ENCODE results near the gene SMNDC1.
A peak's percentile ranks its signal among the peaks of the same experiment; 100 is the strongest.

SMNDC1 gene

DNA sequence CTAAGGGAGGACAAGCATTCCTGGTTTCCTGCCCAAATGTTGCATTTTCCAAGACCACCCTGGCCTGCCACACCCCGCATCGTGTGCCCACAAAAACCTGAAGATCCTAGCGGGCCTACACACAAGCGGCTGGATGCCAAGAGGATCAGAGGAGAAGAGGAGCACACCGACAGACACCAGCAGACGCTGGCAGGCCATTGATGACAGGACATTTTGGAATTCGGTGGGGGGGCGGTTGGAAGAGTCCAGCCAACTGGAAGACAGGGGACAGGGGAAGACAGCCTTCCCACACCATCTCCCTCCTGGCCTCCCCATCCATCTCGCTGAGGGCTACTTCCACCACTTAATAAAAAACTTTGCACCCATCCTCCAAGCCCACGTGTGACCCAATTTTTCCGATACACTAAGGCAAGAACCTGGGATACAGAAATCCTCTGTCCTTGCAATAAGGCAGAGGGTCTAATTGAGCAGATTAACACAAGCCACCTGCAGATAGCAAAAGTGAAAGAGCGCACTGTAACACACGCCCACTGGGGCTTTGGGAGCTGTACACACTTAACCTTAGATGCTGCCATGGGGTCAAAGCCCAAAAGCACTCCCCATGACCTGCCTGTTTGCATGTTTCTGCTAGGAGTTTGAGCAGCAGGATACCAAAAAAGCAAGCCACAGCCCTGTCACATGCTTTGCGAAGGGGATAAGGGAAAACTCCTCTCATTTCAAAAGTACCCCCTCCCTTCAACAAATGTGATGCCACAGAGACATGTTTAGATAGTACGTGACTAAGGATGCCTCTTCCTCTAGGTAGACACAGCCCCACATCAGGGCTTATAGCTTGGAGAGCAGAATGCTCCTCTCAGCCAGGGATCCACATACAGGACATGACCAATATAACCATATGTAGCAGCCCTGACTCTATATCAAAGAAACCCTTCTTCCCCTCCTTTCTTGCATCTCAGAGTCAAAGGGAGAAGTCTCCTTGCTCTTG, 13.4 kb upstream of the SMNDC1 start:
- Histone ChIP-seq H4K20me1 (ENCODE audit: insufficient read depth, low read length) (no peaks in the 10 kb centered on the region), H3K9ac (ENCODE audit: low read length) (peak overlapping the region; percentile 3; the same call in 1 of the 2 replicates), H3K4me3 (ENCODE audit: low read depth, low read length, poor library complexity, severe bottlenecking) (no peak overlapping the region), H3K36me3 (ENCODE audit: insufficient read depth, low read length) (no peaks in the 10 kb centered on the region; the same call in 1 of the 2 replicates), H3K9me3 (ENCODE audit: low read length) (no peaks in the 10 kb centered on the region), H3K9me2 (ENCODE audit: low read depth, low read length) (no peaks in the 10 kb centered on the region), H3K27me3 (ENCODE audit: insufficient read depth, low read length) (no peaks in the 10 kb centered on the region), H3K4me1 (ENCODE audit: insufficient read depth, low read length, severe bottlenecking) (peaks cover 12% of the 10 kb centered on the region), H3F3A (ENCODE audit: insufficient read depth, low read length) (no peaks in the 10 kb centered on the region), H2AFZ (ENCODE audit: low read length) (peak overlapping the region; percentile 78), H3K27ac (ENCODE audit: low read depth, low read length, poor library complexity, severe bottlenecking) (no peak overlapping the region), H3K79me2 (ENCODE audit: insufficient read depth, low read length) (no peaks in the 10 kb centered on the region), H3K4me2 (ENCODE audit: low read length) (peak overlapping the region; percentile 37; the same call in 1 of the 2 replicates)
- TF ChIP-seq EZH2 (IDR thresholded peaks at IDR 0.05; ENCODE audit: borderline replicate concordance, low read length), result no peak
- TF ChIP-seq, protein P1, sequence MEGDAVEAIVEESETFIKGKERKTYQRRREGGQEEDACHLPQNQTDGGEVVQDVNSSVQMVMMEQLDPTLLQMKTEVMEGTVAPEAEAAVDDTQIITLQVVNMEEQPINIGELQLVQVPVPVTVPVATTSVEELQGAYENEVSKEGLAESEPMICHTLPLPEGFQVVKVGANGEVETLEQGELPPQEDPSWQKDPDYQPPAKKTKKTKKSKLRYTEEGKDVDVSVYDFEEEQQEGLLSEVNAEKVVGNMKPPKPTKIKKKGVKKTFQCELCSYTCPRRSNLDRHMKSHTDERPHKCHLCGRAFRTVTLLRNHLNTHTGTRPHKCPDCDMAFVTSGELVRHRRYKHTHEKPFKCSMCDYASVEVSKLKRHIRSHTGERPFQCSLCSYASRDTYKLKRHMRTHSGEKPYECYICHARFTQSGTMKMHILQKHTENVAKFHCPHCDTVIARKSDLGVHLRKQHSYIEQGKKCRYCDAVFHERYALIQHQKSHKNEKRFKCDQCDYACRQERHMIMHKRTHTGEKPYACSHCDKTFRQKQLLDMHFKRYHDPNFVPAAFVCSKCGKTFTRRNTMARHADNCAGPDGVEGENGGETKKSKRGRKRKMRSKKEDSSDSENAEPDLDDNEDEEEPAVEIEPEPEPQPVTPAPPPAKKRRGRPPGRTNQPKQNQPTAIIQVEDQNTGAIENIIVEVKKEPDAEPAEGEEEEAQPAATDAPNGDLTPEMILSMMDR (IDR thresholded peaks at IDR 0.05; ENCODE audit: low read length), result no peak

DNA sequence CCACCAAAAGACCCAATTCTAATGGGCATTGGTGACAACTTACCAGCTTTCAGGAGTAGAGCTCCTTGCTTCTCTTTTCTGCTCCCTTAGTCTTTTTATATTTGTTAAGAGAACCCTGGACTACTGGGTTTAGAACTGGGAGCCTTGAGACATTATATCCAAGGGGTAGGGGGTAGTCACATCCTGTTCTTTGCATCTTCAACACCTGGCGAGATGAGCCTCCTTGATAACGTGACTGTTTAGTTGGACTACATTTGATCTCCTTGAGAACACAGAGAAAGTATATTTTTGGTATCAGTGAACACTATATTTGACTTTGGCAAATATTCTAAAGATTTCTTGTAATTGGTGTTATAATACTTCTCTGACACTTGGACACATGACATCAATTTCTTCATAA, 9.0 kb upstream of the SMNDC1 start:
- Histone ChIP-seq H4K20me1 (ENCODE audit: insufficient read depth, low read length) (no peaks in the 10 kb centered on the region), H3F3A (ENCODE audit: insufficient read depth, low read length) (no peaks in the 10 kb centered on the region), H3K27me3 (ENCODE audit: insufficient read depth, low read length) (no peaks in the 10 kb centered on the region), H3K9me2 (ENCODE audit: low read depth, low read length) (no peaks in the 10 kb centered on the region), H3K79me2 (ENCODE audit: insufficient read depth, low read length) (no peaks in the 10 kb centered on the region), H3K4me2 (ENCODE audit: low read length) (no peak overlapping the region), H3K36me3 (ENCODE audit: insufficient read depth, low read length) (no peaks in the 10 kb centered on the region), H3K4me1 (ENCODE audit: insufficient read depth, low read length, severe bottlenecking) (peaks cover 23% of the 10 kb centered on the region), H2AFZ (ENCODE audit: low read length) (no peak overlapping the region), H3K9me3 (ENCODE audit: low read length) (no peaks in the 10 kb centered on the region), H3K9ac (ENCODE audit: low read length) (no peak overlapping the region), H3K4me3 (ENCODE audit: low read depth, low read length, poor library complexity, severe bottlenecking) (no peak overlapping the region), H3K27ac (ENCODE audit: low read depth, low read length, poor library complexity, severe bottlenecking) (no peak overlapping the region)
- TF ChIP-seq, protein P1 (IDR thresholded peaks at IDR 0.05; ENCODE audit: low read length), result no peak
- no peak for TF ChIP-seq EZH2 (IDR thresholded peaks at IDR 0.05; ENCODE audit: borderline replicate concordance, low read length)

DNA sequence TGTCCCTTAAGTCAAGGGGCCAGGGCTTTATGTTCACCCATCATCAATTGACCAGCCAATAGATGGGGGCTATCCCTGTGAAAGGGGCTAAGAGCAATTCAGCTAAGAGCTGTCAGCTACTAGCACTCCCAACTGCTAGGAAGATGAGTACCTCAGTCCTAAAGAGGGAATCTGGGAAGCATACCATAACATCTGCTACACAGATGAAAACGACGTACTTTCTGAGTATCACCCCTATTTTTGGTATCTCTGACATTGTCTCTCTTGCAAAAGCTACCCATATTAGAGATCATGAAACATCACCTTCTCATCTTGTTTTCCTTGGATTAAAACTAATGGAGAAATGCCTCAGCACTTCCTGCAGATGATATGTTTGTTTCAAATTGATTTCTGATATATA, 7.5 kb upstream of the SMNDC1 start:
- H4K20me1 ChIP-seq (ENCODE audit: insufficient read depth, low read length), result no peaks in the 10 kb centered on the region
- no peaks in the 10 kb centered on the region for H3K27me3 ChIP-seq (ENCODE audit: insufficient read depth, low read length)
- no peak overlapping the region for H3K27ac ChIP-seq (ENCODE audit: low read depth, low read length, poor library complexity, severe bottlenecking)
- TF ChIP-seq EZH2 (IDR thresholded peaks at IDR 0.05; ENCODE audit: borderline replicate concordance, low read length), result no peak
- TF ChIP-seq, protein P1 (IDR thresholded peaks at IDR 0.05; ENCODE audit: low read length), result no peak
- peaks cover 12% of the 10 kb centered on the region for H3K4me1 ChIP-seq (ENCODE audit: insufficient read depth, low read length, severe bottlenecking)
- H3K9me3 ChIP-seq (ENCODE audit: low read length), result no peaks in the 10 kb centered on the region
- no peak overlapping the region for H3K4me2 ChIP-seq (ENCODE audit: low read length)
- H3K79me2 ChIP-seq (ENCODE audit: insufficient read depth, low read length), result no peaks in the 10 kb centered on the region
- H3K9me2 ChIP-seq (ENCODE audit: low read depth, low read length), result no peaks in the 10 kb centered on the region
- H3K9ac ChIP-seq (ENCODE audit: low read length), result no peak overlapping the region
- no peaks in the 10 kb centered on the region for H3K36me3 ChIP-seq (ENCODE audit: insufficient read depth, low read length)
- H3K4me3 ChIP-seq (ENCODE audit: low read depth, low read length, poor library complexity, severe bottlenecking), result no peak overlapping the region
- H2AFZ ChIP-seq (ENCODE audit: low read length), result no peak overlapping the region
- H3F3A ChIP-seq (ENCODE audit: insufficient read depth, low read length), result no peaks in the 10 kb centered on the region

All from OCI-LY1 (cell line).